ENCODE data around the gene TSPAN4. TPM values are rescaled to one million over a fixed set of nuclear protein-coding genes. Genes with fewer than 3 reads are reported as not detected.

Gene TSPAN4
- total and polyA plus RNA-seq, 2 donors (not counting 1 experiment from before 2014, with no cell fraction given) = 2.9 to 7.4 TPM

- intact Hi-C loops (cut with micrococcal nuclease) = loop anchor here (5.0 to 10.0 kb wide), 4 partner anchors 68 to 588 kb away; partner anchors contain the start of genes BET1L, HRAS, LRRC56 and PTDSS2
- Mint-ChIP-seq H3K9me3 (ENCODE audit: insufficient read depth) (no peaks in the 10 kb centered on the region), H3K27me3 (no peaks in the 10 kb centered on the region), H3K4me3 (peak overlapping the region; percentile 67), H3K4me1 (peaks cover 20% of the 10 kb centered on the region), H3K27ac (peak overlapping the region; percentile 59)
- DNase-seq (no peak), ATAC-seq (ENCODE audit: low read depth) (no peak)
- Histone ChIP-seq H3K27ac (ENCODE audit: low read length in 2 of 2) (no peak overlapping the region), H3K4me2 (replicated peaks; ENCODE audit: low read depth, low read length, poor library complexity, severe bottlenecking) (peak overlapping the region; percentile 99), H3K9me3 (ENCODE audit: control extremely low read depth in 1 of 3, control insufficient read depth in 2 of 3, insufficient read depth in 1 of 3, low read length in 2 of 3) (peaks cover 0 to 2% (median 0%) of the 10 kb centered on the region in 3 donors), H3K36me3 (replicated peaks in 1 of 2; ENCODE audit: control extremely low read depth in 1 of 2, control insufficient read depth in 1 of 2, extremely low read depth in 1 of 2, insufficient read depth in 2 of 2, low read length in 1 of 2) (peaks cover 0 to 11% of the 10 kb centered on the region in 2 experiments), H3K4me1 (ENCODE audit: control insufficient read depth in 2 of 2, insufficient read depth in 2 of 2, low read length in 2 of 2) (peaks cover 17 to 35% of the 10 kb centered on the region in 2 donors), H3K79me2 (ENCODE audit: control insufficient read depth, insufficient read depth, low read length) (peaks cover 44% of the 10 kb centered on the region), H3K4me3 (ENCODE audit: control extremely low read depth in 1 of 5, extremely low read depth in 1 of 5, insufficient read depth in 1 of 5, low read depth in 2 of 5, low read length in 4 of 5) (peak overlapping the region in 3 of 5 experiments; percentile 91 to 95 (median 94)), H3K9ac (ENCODE audit: low read length) (peak overlapping the region; percentile 89), H2AFZ (ENCODE audit: insufficient read depth, low read depth, low read length, poor library complexity, severe bottlenecking) (no peak overlapping the region), H3K27me3 (replicated peaks in 1 of 4; ENCODE audit: control extremely low read depth in 1 of 4, control insufficient read depth in 3 of 4, insufficient read depth in 4 of 4, low read length in 3 of 4) (peaks cover 0 to 6% (median 0%) of the 10 kb centered on the region in 4 experiments), H4K20me1 (ENCODE audit: control insufficient read depth, insufficient read depth, low read length, poor library complexity, severe bottlenecking) (peaks cover 64% of the 10 kb centered on the region)
- ChIA-PET CTCF (interaction anchor here (1.3 to 1.6 kb wide), 2 partner anchors 11 to 24 kb away, joined by 4 read pairs; partner anchors contain the start of gene PNPLA2), POLR2A (interaction anchor here (0.6 to 1.5 kb wide), 5 partner anchors 25 to 426 kb away, joined by 3 to 11 read pairs (median 4); partner anchors contain the start of gene CD151)
- TF ChIP-seq CTCF (IDR thresholded peaks at IDR 0.05) = no peak
- no peak for TF ChIP-seq EZH2 (IDR thresholded peaks at IDR 0.05; ENCODE audit: borderline replicate concordance, insufficient read depth, low read depth, low read length, poor library complexity, severe bottlenecking)
- WGBS (ENCODE audit: insufficient coverage) = 67% methylated on average over 31 of the region's 38 CpGs
These were observed 47.7 kb upstream of the TSPAN4 start for GRCh38 chr11:794766-795633.
